Epithelial cell of umbilical artery (primary cell): ENCODE measurements around the gene CEL. TPM values are rescaled to one million over a fixed set of nuclear protein-coding genes. Genes with fewer than 3 reads are reported as not detected.

Source experiments
- total RNA-seq: library from RNA; depleted of rRNA; stranded (reverse); fragments of >200 nt; gene quantifications from 2 replicates; pipeline ENCODE4 v1.2.3, GENCODE V29; 2014

Gene CEL
- not detected in 2 replicates for total RNA-seq

DNA sequence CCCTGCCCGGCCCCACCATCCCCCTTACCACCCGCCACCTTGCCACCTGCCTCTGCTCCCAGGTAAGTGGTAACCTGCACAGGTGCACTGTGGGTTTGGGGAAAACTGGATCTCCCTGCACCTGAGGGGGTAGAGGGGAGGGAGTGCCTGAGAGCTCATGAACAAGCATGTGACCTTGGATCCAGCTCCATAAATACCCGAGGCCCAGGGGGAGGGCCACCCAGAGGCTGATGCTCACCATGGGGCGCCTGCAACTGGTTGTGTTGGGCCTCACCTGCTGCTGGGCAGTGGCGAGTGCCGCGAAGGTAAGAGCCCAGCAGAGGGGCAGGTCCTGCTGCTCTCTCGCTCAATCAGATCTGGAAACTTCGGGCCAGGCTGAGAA lies at the start of gene CEL:
Gene CEL, plus strand, starts transcription at position 218 of the 382 bp plus-strand sequence. Its CDS starts 22 bp downstream, at position 240.

DNA sequence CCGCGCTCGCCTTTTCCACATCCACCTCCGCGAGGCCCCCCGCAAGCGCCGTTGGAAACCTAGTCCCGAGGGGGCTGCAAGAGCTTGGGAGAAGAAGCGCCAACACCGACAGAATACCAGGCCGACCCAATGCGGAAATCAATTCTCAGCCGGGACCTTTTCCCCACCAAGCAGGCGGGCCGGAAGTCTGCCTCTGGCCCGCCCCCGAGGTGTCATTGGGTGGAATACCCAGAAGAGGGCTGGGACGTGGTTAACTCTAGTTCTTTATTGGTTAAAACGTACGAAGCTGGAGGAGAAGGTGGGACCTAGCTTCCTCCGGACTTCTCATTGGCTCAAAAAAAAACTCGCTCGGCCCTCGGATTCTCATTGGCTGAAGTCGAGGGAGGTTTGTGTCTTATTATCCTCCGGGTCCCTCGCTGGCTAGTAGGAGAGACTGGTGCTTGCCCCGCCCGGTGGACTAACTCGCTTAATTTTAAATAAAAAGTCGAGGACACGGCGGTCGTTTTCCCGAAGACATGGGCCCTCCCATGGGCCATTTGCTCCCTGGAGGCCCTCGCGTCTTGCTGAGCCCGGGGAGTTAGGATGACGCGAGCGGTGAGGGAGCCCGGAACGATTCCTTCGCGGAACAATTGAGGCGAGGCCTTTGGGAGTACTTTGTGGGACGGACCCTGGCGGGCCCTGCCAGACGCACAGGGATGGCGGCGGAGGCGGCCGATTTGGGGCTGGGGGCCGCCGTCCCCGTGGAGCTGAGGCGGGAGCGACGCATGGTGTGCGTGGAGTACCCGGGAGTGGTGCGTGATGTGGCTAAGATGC lies 31.3 kb upstream of the CEL start, which contains the start of gene GTF3C5:
Gene GTF3C5, plus strand, starts transcription at position 681 of the 813 bp plus-strand sequence. Its CDS starts 15 bp downstream, at position 696.

Other genes starting within 250 kb of the CEL start
- gene AK8, start 183.7 kb upstream of the CEL start, total RNA-seq = 0.30 and 0.32 TPM in 2 replicates
- 1.6 and 2.0 TPM in 2 replicates for gene SPACA9, start 183.1 kb upstream of the CEL start, total RNA-seq
- 18.2 and 27.1 TPM in 2 replicates for gene TSC1, start 117.4 kb upstream of the CEL start, total RNA-seq
- not detected in 2 replicates for gene GFI1B, start 83.3 kb upstream of the CEL start, total RNA-seq
- 46.8 and 56.7 TPM in 2 replicates for gene GTF3C5, start 31.0 kb upstream of the CEL start, total RNA-seq
- gene RALGDS, start 59.3 kb downstream of the CEL start, total RNA-seq = 19.9 and 32.5 TPM in 2 replicates
- 11.1 and 13.6 TPM in 2 replicates for gene GBGT1, start 101.9 kb downstream of the CEL start, total RNA-seq
- not detected in 2 replicates for gene OBP2B, start 147.3 kb downstream of the CEL start, total RNA-seq
- not detected in 2 replicates for gene ABO, start 213.2 kb downstream of the CEL start, total RNA-seq